ENCODE measurements around the gene CYTH3.

DNA sequence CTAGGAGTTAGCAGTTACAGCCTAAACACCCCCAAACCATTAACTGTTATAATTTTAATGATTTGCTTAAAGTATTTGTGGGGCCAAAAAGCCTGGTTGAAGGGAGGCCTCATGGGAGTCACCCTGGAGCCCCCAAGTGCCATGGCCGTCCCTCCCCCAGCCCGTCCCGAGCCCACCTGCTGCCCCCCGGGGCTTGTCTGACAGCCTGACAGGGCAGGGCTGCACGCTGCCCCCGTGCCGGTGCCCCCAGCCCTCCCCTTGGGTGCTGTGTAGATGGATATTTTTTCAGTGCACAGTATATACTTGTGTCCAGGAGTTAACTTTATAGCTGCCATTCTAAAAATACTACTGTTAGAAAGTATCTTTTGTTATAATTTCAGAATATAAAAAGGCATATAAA is 108.4 kb downstream of the CYTH3 start:
- TF ChIP-seq, protein P1, sequence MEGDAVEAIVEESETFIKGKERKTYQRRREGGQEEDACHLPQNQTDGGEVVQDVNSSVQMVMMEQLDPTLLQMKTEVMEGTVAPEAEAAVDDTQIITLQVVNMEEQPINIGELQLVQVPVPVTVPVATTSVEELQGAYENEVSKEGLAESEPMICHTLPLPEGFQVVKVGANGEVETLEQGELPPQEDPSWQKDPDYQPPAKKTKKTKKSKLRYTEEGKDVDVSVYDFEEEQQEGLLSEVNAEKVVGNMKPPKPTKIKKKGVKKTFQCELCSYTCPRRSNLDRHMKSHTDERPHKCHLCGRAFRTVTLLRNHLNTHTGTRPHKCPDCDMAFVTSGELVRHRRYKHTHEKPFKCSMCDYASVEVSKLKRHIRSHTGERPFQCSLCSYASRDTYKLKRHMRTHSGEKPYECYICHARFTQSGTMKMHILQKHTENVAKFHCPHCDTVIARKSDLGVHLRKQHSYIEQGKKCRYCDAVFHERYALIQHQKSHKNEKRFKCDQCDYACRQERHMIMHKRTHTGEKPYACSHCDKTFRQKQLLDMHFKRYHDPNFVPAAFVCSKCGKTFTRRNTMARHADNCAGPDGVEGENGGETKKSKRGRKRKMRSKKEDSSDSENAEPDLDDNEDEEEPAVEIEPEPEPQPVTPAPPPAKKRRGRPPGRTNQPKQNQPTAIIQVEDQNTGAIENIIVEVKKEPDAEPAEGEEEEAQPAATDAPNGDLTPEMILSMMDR (IDR thresholded peaks at IDR 0.05) = no peak
- TF ChIP-seq ZC3H11A (IDR thresholded peaks at IDR 0.05) (no peak), POLR2A (IDR thresholded peaks at IDR 0.05; ENCODE audit: low read length) (no peak), BHLHE40 (IDR thresholded peaks at IDR 0.05; ENCODE audit: low read depth, low read length) (no peak), CEBPB (IDR thresholded peaks at IDR 0.05) (no peak), CBX2 (IDR thresholded peaks at IDR 0.05; ENCODE audit: borderline replicate concordance, low read depth) (no peak), EP300 (IDR thresholded peaks at IDR 0.05) (no peak), RCOR1 (IDR thresholded peaks at IDR 0.05; ENCODE audit: low read depth, low read length) (no peak)
- TF ChIP-seq, protein P2, sequence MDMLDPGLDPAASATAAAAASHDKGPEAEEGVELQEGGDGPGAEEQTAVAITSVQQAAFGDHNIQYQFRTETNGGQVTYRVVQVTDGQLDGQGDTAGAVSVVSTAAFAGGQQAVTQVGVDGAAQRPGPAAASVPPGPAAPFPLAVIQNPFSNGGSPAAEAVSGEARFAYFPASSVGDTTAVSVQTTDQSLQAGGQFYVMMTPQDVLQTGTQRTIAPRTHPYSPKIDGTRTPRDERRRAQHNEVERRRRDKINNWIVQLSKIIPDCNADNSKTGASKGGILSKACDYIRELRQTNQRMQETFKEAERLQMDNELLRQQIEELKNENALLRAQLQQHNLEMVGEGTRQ (IDR thresholded peaks at IDR 0.05) = no peak

All from A549 (cell line).